IMR-90 (cell line): ENCODE data around the gene TET1.
"Not testable (repeated sequence)": the region's sequence is repeated elsewhere in the genome, so short reads cannot be mapped to it uniquely, and the experiment has no call there.

Experiments used
- BHLHE40 ChIP-seq: fragments of 150-350 bp; IDR thresholded peaks from 2 replicates; pipeline ENCODE4 v1.6.1; 2016; ENCODE audit warnings: mild to moderate bottlenecking, low read depth, low read length
- CHD1 ChIP-seq: IDR thresholded peaks from 2 replicates; pipeline ENCODE4 v1.6.1; 2012; ENCODE audit warnings: low read depth, low read length, improper control_type of control experiment
- MXI1 ChIP-seq: IDR thresholded peaks from 2 replicates; pipeline ENCODE4 v1.6.1; 2012; ENCODE audit warnings: low read depth, mild to moderate bottlenecking, low read length, moderate library complexity, borderline replicate concordance
- RAD21 ChIP-seq: IDR thresholded peaks from 2 replicates; pipeline ENCODE4 v1.6.1; 2012; ENCODE audit warnings: low read length, improper control_type of control experiment
- RCOR1 ChIP-seq: IDR thresholded peaks from 2 replicates; pipeline ENCODE4 v1.6.1; 2012; ENCODE audit warnings: mild to moderate bottlenecking, low read length, improper control_type of control experiment; ENCODE audit not compliant: insufficient replicate concordance
- TF ChIP-seq, protein P1 (sequence below): conservative IDR thresholded peaks from 2 replicates; pipeline ENCODE4 v1.5.1; 2012; ENCODE audit warnings: mild to moderate bottlenecking, low read depth, low read length, improper control_type of control experiment
- TF ChIP-seq, protein P2 (sequence below): fragments of 150-350 bp; IDR thresholded peaks from 2 replicates; pipeline ENCODE4 v1.6.1; 2016; ENCODE audit warnings: low read depth, mild to moderate bottlenecking, low read length, moderate library complexity, borderline replicate concordance

DNA sequence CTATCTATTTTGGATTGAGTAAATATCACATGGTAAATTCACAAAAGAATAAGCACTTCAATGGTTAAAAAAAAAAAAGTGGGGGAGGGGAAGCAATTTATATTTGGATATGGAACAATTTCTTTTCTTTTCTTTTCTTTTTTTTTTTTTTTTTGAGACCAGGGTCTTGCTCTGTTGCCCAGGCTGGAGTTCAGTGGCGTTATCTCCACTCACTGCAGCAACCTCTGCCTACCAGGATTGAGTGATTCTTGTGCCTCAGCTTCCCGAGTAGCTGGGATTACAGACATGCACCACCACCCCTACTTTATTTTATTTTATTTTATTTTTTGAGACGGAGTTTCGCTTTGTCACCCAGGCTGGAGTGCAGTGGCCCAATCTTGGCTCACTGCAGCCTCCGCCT lies 148.8 kb downstream of the TET1 start:
- TF ChIP-seq, protein P1, sequence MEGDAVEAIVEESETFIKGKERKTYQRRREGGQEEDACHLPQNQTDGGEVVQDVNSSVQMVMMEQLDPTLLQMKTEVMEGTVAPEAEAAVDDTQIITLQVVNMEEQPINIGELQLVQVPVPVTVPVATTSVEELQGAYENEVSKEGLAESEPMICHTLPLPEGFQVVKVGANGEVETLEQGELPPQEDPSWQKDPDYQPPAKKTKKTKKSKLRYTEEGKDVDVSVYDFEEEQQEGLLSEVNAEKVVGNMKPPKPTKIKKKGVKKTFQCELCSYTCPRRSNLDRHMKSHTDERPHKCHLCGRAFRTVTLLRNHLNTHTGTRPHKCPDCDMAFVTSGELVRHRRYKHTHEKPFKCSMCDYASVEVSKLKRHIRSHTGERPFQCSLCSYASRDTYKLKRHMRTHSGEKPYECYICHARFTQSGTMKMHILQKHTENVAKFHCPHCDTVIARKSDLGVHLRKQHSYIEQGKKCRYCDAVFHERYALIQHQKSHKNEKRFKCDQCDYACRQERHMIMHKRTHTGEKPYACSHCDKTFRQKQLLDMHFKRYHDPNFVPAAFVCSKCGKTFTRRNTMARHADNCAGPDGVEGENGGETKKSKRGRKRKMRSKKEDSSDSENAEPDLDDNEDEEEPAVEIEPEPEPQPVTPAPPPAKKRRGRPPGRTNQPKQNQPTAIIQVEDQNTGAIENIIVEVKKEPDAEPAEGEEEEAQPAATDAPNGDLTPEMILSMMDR: not testable (repeated sequence)
- not testable (repeated sequence) for TF ChIP-seq BHLHE40, RCOR1, RAD21, CHD1, MXI1
- TF ChIP-seq, protein P2, sequence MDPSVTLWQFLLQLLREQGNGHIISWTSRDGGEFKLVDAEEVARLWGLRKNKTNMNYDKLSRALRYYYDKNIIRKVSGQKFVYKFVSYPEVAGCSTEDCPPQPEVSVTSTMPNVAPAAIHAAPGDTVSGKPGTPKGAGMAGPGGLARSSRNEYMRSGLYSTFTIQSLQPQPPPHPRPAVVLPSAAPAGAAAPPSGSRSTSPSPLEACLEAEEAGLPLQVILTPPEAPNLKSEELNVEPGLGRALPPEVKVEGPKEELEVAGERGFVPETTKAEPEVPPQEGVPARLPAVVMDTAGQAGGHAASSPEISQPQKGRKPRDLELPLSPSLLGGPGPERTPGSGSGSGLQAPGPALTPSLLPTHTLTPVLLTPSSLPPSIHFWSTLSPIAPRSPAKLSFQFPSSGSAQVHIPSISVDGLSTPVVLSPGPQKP: not testable (repeated sequence)
